Neural progenitor cell (in vitro differentiated cells): ENCODE data around the gene KCNQ1.

ENCODE experiments used
- EZH2 ChIP-seq: fragments of 200-600 bp; sonication (generic); IDR thresholded peaks from 2 replicates; pipeline ENCODE4 v1.6.1; 2017; ENCODE audit warnings: antibody characterized with exemption, mild to moderate bottlenecking, moderate library complexity
- EZH2phosphoT487 ChIP-seq: fragments of 200-600 bp; sonication (generic); IDR thresholded peaks from 2 replicates; pipeline ENCODE4 v1.6.1; 2017; ENCODE audit warnings: antibody characterized with exemption
- TF ChIP-seq, protein P1 (sequence below): fragments of 200-600 bp; sonication (generic); IDR thresholded peaks from 2 replicates; pipeline ENCODE4 v1.5.1; 2017; ENCODE audit warnings: antibody characterized with exemption, mild to moderate bottlenecking

DNA sequence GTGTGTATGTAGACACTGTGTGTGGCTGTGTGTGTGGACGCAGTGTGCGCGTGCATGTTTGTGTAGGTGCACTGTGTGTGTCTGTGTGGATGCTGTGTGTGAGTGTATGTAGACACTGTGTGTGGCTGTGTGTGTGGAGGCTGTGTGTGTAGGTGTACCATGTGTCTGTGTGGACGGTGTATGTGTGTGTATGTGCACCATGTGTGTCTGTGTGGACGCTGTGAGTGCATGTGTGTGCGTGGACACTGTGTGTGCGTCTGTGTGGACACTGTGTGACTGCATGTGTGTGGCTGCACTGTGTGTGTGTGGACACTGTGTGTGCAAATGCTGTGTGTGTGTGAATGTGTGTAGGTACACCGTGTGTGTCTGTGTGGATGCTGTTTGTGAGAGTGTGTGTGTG lies 10.8 kb upstream of the KCNQ1 start:
- TF ChIP-seq, protein P1, sequence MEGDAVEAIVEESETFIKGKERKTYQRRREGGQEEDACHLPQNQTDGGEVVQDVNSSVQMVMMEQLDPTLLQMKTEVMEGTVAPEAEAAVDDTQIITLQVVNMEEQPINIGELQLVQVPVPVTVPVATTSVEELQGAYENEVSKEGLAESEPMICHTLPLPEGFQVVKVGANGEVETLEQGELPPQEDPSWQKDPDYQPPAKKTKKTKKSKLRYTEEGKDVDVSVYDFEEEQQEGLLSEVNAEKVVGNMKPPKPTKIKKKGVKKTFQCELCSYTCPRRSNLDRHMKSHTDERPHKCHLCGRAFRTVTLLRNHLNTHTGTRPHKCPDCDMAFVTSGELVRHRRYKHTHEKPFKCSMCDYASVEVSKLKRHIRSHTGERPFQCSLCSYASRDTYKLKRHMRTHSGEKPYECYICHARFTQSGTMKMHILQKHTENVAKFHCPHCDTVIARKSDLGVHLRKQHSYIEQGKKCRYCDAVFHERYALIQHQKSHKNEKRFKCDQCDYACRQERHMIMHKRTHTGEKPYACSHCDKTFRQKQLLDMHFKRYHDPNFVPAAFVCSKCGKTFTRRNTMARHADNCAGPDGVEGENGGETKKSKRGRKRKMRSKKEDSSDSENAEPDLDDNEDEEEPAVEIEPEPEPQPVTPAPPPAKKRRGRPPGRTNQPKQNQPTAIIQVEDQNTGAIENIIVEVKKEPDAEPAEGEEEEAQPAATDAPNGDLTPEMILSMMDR = no peak
- TF ChIP-seq EZH2 = no peak
- TF ChIP-seq EZH2phosphoT487 = no peak
